Hepatic stellate cell (primary cell): ENCODE results near the gene CD300LG.

ENCODE experiments used
- DNase-seq: peaks from one replicate; pipeline ENCODE4 v3.0.0; 2011; ENCODE audit warnings: low spot score

Gene CD300LG

GRCh38 chr17:43907425-43907981, 60.5 kb downstream of the CD300LG start, which contains the start of gene MPP2:
TSS of gene MPP2 (minus strand) at chr17:43907536. CDS start at chr17:43904460, 3,076 bp downstream.
- DNase-seq: peak; percentile 82

GRCh38 chr17:43907998-43908721, 61.2 kb downstream of the CD300LG start:
- DNase-seq: peak; percentile 84

GRCh38 chr17:43909537-43910231, 62.7 kb downstream of the CD300LG start:
- no peak for DNase-seq

- no peak for DNase-seq
These were observed 64.9 kb downstream of the CD300LG start for GRCh38 chr17:43911904-43912303.

- no peak for DNase-seq
These were observed 65.8 kb downstream of the CD300LG start for GRCh38 chr17:43912635-43913304.
